Fibroblast of lung (primary cell): ENCODE data around the gene FIBCD1. TPM values are rescaled to one million over a fixed set of nuclear protein-coding genes. Genes with fewer than 3 reads are reported as not detected.

ENCODE experiments used
- DNase-seq, 2 donors: peaks; one replicate each; pipeline versions ENCODE4 v3.0.0 to v3.0.0-alpha.2; 2010; ENCODE audit warnings: low read depth in 2 of 2
- H2AFZ ChIP-seq: 2 replicates; pipeline ENCODE4 v1.5.1; 2012; ENCODE audit warnings: low read length, control low read depth, inconsistent platforms
- H3K27ac ChIP-seq: 2 replicates; pipeline ENCODE4 v1.5.1; 2011; ENCODE audit warnings: low read length, control low read depth; ENCODE audit not compliant: insufficient read depth
- H3K27me3 ChIP-seq: 2 replicates; pipeline ENCODE4 v1.5.1; 2011; ENCODE audit warnings: mild to moderate bottlenecking, low read length; ENCODE audit not compliant: control insufficient read depth, insufficient read depth
- H3K36me3 ChIP-seq: 2 replicates; pipeline ENCODE4 v1.5.1; 2011; ENCODE audit warnings: low read length; ENCODE audit not compliant: control insufficient read depth, insufficient read depth
- H3K4me1 ChIP-seq: 2 replicates; pipeline ENCODE4 v1.5.1; 2011; ENCODE audit warnings: low read length; ENCODE audit not compliant: control insufficient read depth, insufficient read depth; ENCODE audit errors: extremely low read depth
- H3K4me2 ChIP-seq: 2 replicates; pipeline ENCODE4 v1.5.1; 2011; ENCODE audit warnings: low read length, control low read depth; ENCODE audit not compliant: insufficient read depth; ENCODE audit errors: extremely low read depth
- H3K4me3 ChIP-seq, 4 experiments: fragments of 200-600 bp in 1 of 4; sonication (generic) in 1 of 4; replicated peaks in 1 of 4; 2 replicates each; pipeline ENCODE4 v1.5.1; 2011 to 2016; ENCODE audit warnings: low read length in 4 of 4, low read depth in 3 of 4, mild to moderate bottlenecking in 3 of 4, control low read depth in 2 of 4, inconsistent platforms in 1 of 4, mixed read lengths in 1 of 4; ENCODE audit not compliant: insufficient read depth in 1 of 4; ENCODE audit errors: control extremely low read depth in 1 of 4
- H3K79me2 ChIP-seq: 2 replicates; pipeline ENCODE4 v1.5.1; 2012; ENCODE audit warnings: mild to moderate bottlenecking, low read length, inconsistent platforms; ENCODE audit not compliant: control insufficient read depth, insufficient read depth
- H3K9ac ChIP-seq: 2 replicates; pipeline ENCODE4 v1.5.1; 2011; ENCODE audit warnings: mild to moderate bottlenecking, low read length, control low read depth; ENCODE audit not compliant: insufficient read depth
- H3K9me3 ChIP-seq: 2 replicates; pipeline ENCODE4 v1.5.1; 2012; ENCODE audit warnings: low read depth, low read length; ENCODE audit not compliant: control insufficient read depth, insufficient read depth
- H4K20me1 ChIP-seq: 2 replicates; pipeline ENCODE4 v1.5.1; 2011; ENCODE audit warnings: low read length; ENCODE audit not compliant: control insufficient read depth, insufficient read depth; ENCODE audit errors: extremely low read depth
- CTCF ChIP-seq, 2 donors: IDR thresholded peaks in 1 of 2; conservative IDR thresholded peaks in 1 of 2; 1 replicate in 1 of 2; 2 replicates in 1 of 2; pipeline ENCODE4 v1.5.1; 2011 to 2012; ENCODE audit warnings: low read length in 2 of 2, control low read depth in 1 of 2, inconsistent platforms in 1 of 2, low read depth in 1 of 2, mild to moderate bottlenecking in 1 of 2
- EZH2 ChIP-seq: IDR thresholded peaks from 2 replicates; pipeline ENCODE4 v1.5.1; 2012; ENCODE audit warnings: low read length, control low read depth, mild to moderate bottlenecking; ENCODE audit errors: missing control alignments
- polyA plus RNA-seq, 2 donors: library from polyadenylated mRNA; depleted of rRNA in 1 of 2; stranded (reverse) in 1 of 2; unstranded in 1 of 2; fragments of >200 nt; gene quantifications; 2 replicates each; pipeline ENCODE4 v1.2.1, GENCODE V29; 2011 to 2012; ENCODE audit warnings: missing spikeins in 1 of 2
- total RNA-seq: library from RNA; depleted of rRNA; stranded (reverse); fragments of >200 nt; gene quantifications from 2 replicates; pipeline ENCODE4 v1.2.1, GENCODE V29; 2014

The FIBCD1 gene
- total and polyA plus RNA-seq, 2 donors (not counting 1 experiment from before 2014, with no cell fraction given): 7.3 to 28.0 TPM

GRCh38 chr9:130900701-130901497 is 38.1 kb downstream of the FIBCD1 start:
- no peaks in the 10 kb centered on the region for H3K36me3 ChIP-seq
- DNase-seq: no peak
- no peak overlapping the region for H3K9ac ChIP-seq
- H4K20me1 ChIP-seq: no peaks in the 10 kb centered on the region
- no peak overlapping the region for H2AFZ ChIP-seq
- H3K79me2 ChIP-seq: no peaks in the 10 kb centered on the region
- no peak overlapping the region for H3K4me3 ChIP-seq
- no peak overlapping the region for H3K4me2 ChIP-seq
- H3K27ac ChIP-seq: no peak overlapping the region
- TF ChIP-seq EZH2 (no peak), CTCF (conservative IDR thresholded peaks at IDR 0.05 in 1 of 2, IDR thresholded peaks at IDR 0.05 in 1 of 2; ENCODE audit: low read depth in 1 of 2, low read length in 2 of 2) (no peak)
- H3K27me3 ChIP-seq: no peaks in the 10 kb centered on the region
- H3K4me1 ChIP-seq: no peaks in the 10 kb centered on the region
- H3K9me3 ChIP-seq: no peaks in the 10 kb centered on the region

- no peak overlapping the region for H3K4me2 ChIP-seq
- no peak for DNase-seq
- no peaks in the 10 kb centered on the region for H3K27me3 ChIP-seq
- H4K20me1 ChIP-seq: no peaks in the 10 kb centered on the region
- no peak overlapping the region for H3K9ac ChIP-seq
- no peaks in the 10 kb centered on the region for H3K4me1 ChIP-seq
- H3K36me3 ChIP-seq: no peaks in the 10 kb centered on the region
- H2AFZ ChIP-seq: no peak overlapping the region
- TF ChIP-seq CTCF (conservative IDR thresholded peaks at IDR 0.05 in 1 of 2, IDR thresholded peaks at IDR 0.05 in 1 of 2; ENCODE audit: low read depth in 1 of 2, low read length in 2 of 2) (no peak), EZH2 (no peak)
- no peak overlapping the region for H3K27ac ChIP-seq
- H3K9me3 ChIP-seq: no peaks in the 10 kb centered on the region
- no peaks in the 10 kb centered on the region for H3K79me2 ChIP-seq
- H3K4me3 ChIP-seq: no peak overlapping the region
These were observed 39.8 kb downstream of the FIBCD1 start for GRCh38 chr9:130899051-130899748.

GRCh38 chr9:130898552-130898852 is 40.5 kb downstream of the FIBCD1 start:
- TF ChIP-seq CTCF (conservative IDR thresholded peaks at IDR 0.05 in 1 of 2, IDR thresholded peaks at IDR 0.05 in 1 of 2; ENCODE audit: low read depth in 1 of 2, low read length in 2 of 2): no peak
- no peak for TF ChIP-seq EZH2
- Histone ChIP-seq H3K27ac (no peak overlapping the region), H3K36me3 (peaks cover 1% of the 10 kb centered on the region), H3K4me3 (no peak overlapping the region), H3K4me2 (no peak overlapping the region), H3K4me1 (no peaks in the 10 kb centered on the region), H2AFZ (no peak overlapping the region), H3K9ac (no peak overlapping the region), H3K79me2 (no peaks in the 10 kb centered on the region), H3K27me3 (no peaks in the 10 kb centered on the region), H4K20me1 (no peaks in the 10 kb centered on the region), H3K9me3 (no peaks in the 10 kb centered on the region)
- DNase-seq: no peak
